ENCODE data around the gene SPCS3. TPM values are rescaled to one million over a fixed set of nuclear protein-coding genes. Genes with fewer than 3 reads are reported as not detected.

The SPCS3 gene
- total and polyA plus RNA-seq, 2 experiments from 2014 or later, result 62.5 to 79.9 TPM

DNA sequence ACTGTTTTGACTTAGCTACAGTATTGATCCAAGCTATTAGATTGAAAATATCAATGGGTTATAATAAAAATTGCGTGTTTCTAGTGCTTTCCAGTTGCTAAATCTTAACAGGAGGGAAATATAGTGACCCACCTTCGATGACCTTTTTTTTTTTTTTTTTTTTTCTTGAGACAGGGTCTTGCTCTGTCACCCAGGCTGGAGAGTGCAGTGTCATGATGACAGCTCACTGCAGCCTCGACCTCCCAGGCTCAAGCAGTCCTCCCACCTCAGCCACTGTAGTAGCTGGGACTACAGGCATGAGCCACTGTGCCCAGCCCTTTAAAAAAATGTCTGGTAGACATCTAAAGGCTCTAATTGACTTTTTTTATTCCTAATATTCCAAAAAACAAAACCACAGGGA is 47.0 kb upstream of the SPCS3 start:
- DNase-seq (ENCODE audit: low spot score) (no peak), ATAC-seq (no peak)
- Mint-ChIP-seq H3K4me1 (peaks cover 5% of the 10 kb centered on the region), H3K36me3 (ENCODE audit: low read depth) (no peaks in the 10 kb centered on the region), H3K9me3 (no peaks in the 10 kb centered on the region), H3K27ac (no peak overlapping the region), H3K27me3 (ENCODE audit: insufficient read depth, low read depth, poor library complexity) (no peaks in the 10 kb centered on the region), H3K4me3 (no peak overlapping the region)
- Histone ChIP-seq H3K4me3 (no peak overlapping the region), H3K4me1 (ENCODE audit: insufficient read depth) (no peaks in the 10 kb centered on the region), H3K9me2 (ENCODE audit: insufficient read depth) (no peaks in the 10 kb centered on the region), H3K27ac (ENCODE audit: low read depth) (no peak overlapping the region), H3K79me2 (replicated peaks; ENCODE audit: insufficient read depth) (no peaks in the 10 kb centered on the region), H3K36me3 (ENCODE audit: insufficient read depth) (no peaks in the 10 kb centered on the region), H3F3A (replicated peaks; ENCODE audit: low read depth) (no peaks in the 10 kb centered on the region), H3K4me2 (no peak overlapping the region), H3K27me3 (ENCODE audit: insufficient read depth) (no peaks in the 10 kb centered on the region), H4K20me1 (replicated peaks; ENCODE audit: insufficient read depth) (no peaks in the 10 kb centered on the region), H2AFZ (no peak overlapping the region)
- TF ChIP-seq ZNF331 (CRISPR knock-in tag; IDR thresholded peaks at IDR 0.05; ENCODE audit: low read depth), result no peak
- TF ChIP-seq POLR2AphosphoS5 (IDR thresholded peaks at IDR 0.05; ENCODE audit: low read depth), result no peak
- TF ChIP-seq JUNB (IDR thresholded peaks at IDR 0.05; ENCODE audit: unreplicated experiment), result no peak
- TF ChIP-seq, protein P1, sequence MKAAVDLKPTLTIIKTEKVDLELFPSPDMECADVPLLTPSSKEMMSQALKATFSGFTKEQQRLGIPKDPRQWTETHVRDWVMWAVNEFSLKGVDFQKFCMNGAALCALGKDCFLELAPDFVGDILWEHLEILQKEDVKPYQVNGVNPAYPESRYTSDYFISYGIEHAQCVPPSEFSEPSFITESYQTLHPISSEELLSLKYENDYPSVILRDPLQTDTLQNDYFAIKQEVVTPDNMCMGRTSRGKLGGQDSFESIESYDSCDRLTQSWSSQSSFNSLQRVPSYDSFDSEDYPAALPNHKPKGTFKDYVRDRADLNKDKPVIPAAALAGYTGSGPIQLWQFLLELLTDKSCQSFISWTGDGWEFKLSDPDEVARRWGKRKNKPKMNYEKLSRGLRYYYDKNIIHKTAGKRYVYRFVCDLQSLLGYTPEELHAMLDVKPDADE (IDR thresholded peaks at IDR 0.05), result no peak
- TF ChIP-seq, protein P2, sequence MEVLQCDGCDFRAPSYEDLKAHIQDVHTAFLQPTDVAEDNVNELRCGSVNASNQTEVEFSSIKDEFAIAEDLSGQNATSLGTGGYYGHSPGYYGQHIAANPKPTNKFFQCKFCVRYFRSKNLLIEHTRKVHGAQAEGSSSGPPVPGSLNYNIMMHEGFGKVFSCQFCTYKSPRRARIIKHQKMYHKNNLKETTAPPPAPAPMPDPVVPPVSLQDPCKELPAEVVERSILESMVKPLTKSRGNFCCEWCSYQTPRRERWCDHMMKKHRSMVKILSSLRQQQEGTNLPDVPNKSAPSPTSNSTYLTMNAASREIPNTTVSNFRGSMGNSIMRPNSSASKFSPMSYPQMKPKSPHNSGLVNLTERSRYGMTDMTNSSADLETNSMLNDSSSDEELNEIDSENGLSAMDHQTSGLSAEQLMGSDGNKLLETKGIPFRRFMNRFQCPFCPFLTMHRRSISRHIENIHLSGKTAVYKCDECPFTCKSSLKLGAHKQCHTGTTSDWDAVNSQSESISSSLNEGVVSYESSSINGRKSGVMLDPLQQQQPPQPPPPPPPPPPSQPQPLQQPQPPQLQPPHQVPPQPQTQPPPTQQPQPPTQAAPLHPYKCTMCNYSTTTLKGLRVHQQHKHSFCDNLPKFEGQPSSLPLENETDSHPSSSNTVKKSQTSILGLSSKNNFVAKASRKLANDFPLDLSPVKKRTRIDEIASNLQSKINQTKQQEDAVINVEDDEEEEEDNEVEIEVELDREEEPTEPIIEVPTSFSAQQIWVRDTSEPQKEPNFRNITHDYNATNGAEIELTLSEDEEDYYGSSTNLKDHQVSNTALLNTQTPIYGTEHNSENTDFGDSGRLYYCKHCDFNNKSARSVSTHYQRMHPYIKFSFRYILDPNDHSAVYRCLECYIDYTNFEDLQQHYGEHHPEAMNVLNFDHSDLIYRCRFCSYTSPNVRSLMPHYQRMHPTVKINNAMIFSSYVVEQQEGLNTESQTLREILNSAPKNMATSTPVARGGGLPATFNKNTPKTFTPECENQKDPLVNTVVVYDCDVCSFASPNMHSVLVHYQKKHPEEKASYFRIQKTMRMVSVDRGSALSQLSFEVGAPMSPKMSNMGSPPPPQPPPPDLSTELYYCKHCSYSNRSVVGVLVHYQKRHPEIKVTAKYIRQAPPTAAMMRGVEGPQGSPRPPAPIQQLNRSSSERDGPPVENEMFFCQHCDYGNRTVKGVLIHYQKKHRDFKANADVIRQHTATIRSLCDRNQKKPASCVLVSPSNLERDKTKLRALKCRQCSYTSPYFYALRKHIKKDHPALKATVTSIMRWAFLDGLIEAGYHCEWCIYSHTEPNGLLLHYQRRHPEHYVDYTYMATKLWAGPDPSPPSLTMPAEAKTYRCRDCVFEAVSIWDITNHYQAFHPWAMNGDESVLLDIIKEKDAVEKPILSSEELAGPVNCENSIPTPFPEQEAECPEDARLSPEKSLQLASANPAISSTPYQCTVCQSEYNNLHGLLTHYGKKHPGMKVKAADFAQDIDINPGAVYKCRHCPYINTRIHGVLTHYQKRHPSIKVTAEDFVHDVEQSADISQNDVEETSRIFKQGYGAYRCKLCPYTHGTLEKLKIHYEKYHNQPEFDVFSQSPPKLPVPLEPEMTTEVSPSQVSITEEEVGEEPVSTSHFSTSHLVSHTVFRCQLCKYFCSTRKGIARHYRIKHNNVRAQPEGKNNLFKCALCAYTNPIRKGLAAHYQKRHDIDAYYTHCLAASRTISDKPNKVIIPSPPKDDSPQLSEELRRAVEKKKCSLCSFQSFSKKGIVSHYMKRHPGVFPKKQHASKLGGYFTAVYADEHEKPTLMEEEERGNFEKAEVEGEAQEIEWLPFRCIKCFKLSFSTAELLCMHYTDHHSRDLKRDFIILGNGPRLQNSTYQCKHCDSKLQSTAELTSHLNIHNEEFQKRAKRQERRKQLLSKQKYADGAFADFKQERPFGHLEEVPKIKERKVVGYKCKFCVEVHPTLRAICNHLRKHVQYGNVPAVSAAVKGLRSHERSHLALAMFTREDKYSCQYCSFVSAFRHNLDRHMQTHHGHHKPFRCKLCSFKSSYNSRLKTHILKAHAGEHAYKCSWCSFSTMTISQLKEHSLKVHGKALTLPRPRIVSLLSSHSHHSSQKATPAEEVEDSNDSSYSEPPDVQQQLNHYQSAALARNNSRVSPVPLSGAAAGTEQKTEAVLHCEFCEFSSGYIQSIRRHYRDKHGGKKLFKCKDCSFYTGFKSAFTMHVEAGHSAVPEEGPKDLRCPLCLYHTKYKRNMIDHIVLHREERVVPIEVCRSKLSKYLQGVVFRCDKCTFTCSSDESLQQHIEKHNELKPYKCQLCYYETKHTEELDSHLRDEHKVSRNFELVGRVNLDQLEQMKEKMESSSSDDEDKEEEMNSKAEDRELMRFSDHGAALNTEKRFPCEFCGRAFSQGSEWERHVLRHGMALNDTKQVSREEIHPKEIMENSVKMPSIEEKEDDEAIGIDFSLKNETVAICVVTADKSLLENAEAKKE (CRISPR knock-in tag; IDR thresholded peaks at IDR 0.05), result no peak
- TF ChIP-seq ZNF114 (CRISPR knock-in tag; IDR thresholded peaks at IDR 0.05), result no peak

- Histone ChIP-seq H3K27ac (ENCODE audit: low read depth) (no peak overlapping the region), H3K4me2 (no peak overlapping the region), H3K4me1 (ENCODE audit: insufficient read depth) (no peaks in the 10 kb centered on the region), H3K27me3 (ENCODE audit: insufficient read depth) (no peaks in the 10 kb centered on the region), H2AFZ (no peak overlapping the region), H3K79me2 (replicated peaks; ENCODE audit: insufficient read depth) (no peaks in the 10 kb centered on the region), H3F3A (replicated peaks; ENCODE audit: low read depth) (no peaks in the 10 kb centered on the region), H3K9me2 (ENCODE audit: insufficient read depth) (no peaks in the 10 kb centered on the region), H3K4me3 (no peak overlapping the region), H3K36me3 (ENCODE audit: insufficient read depth) (no peaks in the 10 kb centered on the region), H4K20me1 (replicated peaks; ENCODE audit: insufficient read depth) (no peaks in the 10 kb centered on the region)
- H3K27me3 Mint-ChIP-seq (ENCODE audit: insufficient read depth, low read depth, poor library complexity), result no peaks in the 10 kb centered on the region
- no peak for ATAC-seq
- no peaks in the 10 kb centered on the region for H3K9me3 Mint-ChIP-seq
- no peak overlapping the region for H3K4me3 Mint-ChIP-seq
- H3K4me1 Mint-ChIP-seq, result peaks cover 7% of the 10 kb centered on the region
- H3K36me3 Mint-ChIP-seq (ENCODE audit: low read depth), result no peaks in the 10 kb centered on the region
- no peak for DNase-seq (ENCODE audit: low spot score)
- no peak overlapping the region for H3K27ac Mint-ChIP-seq
- TF ChIP-seq, protein P2 (CRISPR knock-in tag; IDR thresholded peaks at IDR 0.05), result no peak
- TF ChIP-seq JUNB (IDR thresholded peaks at IDR 0.05; ENCODE audit: unreplicated experiment), result no peak
Observed at GRCh38 chr4:176273736-176274135, 46.0 kb upstream of the SPCS3 start.

Data from GM23338 (cell line).